ENCODE results near the gene TTC4. TPM values are rescaled to one million over a fixed set of nuclear protein-coding genes. Genes with fewer than 3 reads are reported as not detected.

The TTC4 gene
- polyA plus RNA-seq, 1 experiment = 20.5 TPM

- no peak for TF ChIP-seq CTCF (IDR thresholded peaks at IDR 0.05; ENCODE audit: insufficient read depth, low read depth, low read length)
- Histone ChIP-seq H3K36me3 (ENCODE audit: control insufficient read depth, insufficient read depth, low read length) (no peaks in the 10 kb centered on the region), H3K4me3 (ENCODE audit: low read depth, low read length) (no peak overlapping the region), H3K27me3 (ENCODE audit: control insufficient read depth, insufficient read depth, low read length) (no peaks in the 10 kb centered on the region; the same call in 1 of the 2 replicates)
- DNase-seq (ENCODE audit: low read depth) = no peak
- ChIA-PET CTCF (interaction anchor here (0.6 kb wide), 1 partner anchor 28 kb away, joined by 4 read pairs; no protein-coding TSS in a partner anchor), POLR2A (no interaction called here)
These were observed 34.9 kb downstream of the TTC4 start for GRCh38 chr1:54750596-54750995.

DNA sequence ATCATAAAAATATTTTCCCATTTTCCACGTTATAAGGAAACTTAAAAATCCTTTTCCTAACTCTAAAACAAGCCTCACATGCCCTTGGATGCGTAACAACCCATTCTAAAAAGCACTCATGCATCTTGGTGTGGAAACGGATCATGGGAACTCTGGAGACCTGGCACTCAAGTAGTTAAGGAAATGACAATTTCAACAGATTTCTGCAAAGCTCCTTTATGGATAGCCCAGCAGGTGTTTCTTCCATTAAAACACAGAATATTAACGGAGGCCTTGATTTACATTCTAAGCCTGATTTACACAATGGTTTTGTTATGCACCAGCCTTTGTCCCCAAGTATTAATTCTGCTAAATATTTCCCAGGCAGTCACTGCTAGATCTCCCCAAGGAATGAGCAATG lies 35.8 kb downstream of the TTC4 start:
- POLR2A ChIA-PET = no interaction called here
- H3K27me3 ChIP-seq (ENCODE audit: control insufficient read depth, insufficient read depth, low read length) = no peaks in the 10 kb centered on the region; the same call in 1 of the 2 replicates
- no peak for DNase-seq (ENCODE audit: low read depth)
- no peak for TF ChIP-seq CTCF (IDR thresholded peaks at IDR 0.05; ENCODE audit: insufficient read depth, low read depth, low read length)
- CTCF ChIA-PET = no interaction called here
- H3K36me3 ChIP-seq (ENCODE audit: control insufficient read depth, insufficient read depth, low read length) = no peaks in the 10 kb centered on the region
- H3K4me3 ChIP-seq (ENCODE audit: low read depth, low read length) = no peak overlapping the region

DNA sequence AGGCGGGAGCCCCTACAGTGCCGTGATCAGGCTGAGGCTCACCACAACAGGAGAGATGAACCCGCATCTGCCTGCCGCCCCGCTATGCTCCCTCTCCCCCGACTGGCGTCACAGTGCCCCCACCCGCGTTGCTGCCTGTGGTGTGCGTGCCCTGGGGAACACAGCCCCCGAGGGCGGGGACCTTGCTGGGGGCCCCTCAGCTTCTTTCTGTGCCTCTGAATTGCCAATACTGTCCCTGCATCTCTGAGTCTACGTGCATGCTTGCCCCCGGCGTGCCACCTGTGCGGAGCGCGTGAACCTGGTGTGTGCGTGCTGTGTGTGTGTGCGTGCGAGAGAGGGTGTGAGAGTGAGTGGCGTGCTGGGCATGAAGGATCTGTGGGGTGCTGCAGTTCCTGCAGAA lies 38.4 kb downstream of the TTC4 start:
- ChIA-PET POLR2A (no interaction called here), CTCF (no interaction called here)
- Histone ChIP-seq H3K4me3 (ENCODE audit: low read depth, low read length) (no peak overlapping the region), H3K27me3 (ENCODE audit: control insufficient read depth, insufficient read depth, low read length) (no peaks in the 10 kb centered on the region; the same call in 1 of the 2 replicates), H3K36me3 (ENCODE audit: control insufficient read depth, insufficient read depth, low read length) (peaks cover 8% of the 10 kb centered on the region)
- TF ChIP-seq CTCF (IDR thresholded peaks at IDR 0.05; ENCODE audit: insufficient read depth, low read depth, low read length) = no peak
- DNase-seq (ENCODE audit: low read depth) = no peak

DNA sequence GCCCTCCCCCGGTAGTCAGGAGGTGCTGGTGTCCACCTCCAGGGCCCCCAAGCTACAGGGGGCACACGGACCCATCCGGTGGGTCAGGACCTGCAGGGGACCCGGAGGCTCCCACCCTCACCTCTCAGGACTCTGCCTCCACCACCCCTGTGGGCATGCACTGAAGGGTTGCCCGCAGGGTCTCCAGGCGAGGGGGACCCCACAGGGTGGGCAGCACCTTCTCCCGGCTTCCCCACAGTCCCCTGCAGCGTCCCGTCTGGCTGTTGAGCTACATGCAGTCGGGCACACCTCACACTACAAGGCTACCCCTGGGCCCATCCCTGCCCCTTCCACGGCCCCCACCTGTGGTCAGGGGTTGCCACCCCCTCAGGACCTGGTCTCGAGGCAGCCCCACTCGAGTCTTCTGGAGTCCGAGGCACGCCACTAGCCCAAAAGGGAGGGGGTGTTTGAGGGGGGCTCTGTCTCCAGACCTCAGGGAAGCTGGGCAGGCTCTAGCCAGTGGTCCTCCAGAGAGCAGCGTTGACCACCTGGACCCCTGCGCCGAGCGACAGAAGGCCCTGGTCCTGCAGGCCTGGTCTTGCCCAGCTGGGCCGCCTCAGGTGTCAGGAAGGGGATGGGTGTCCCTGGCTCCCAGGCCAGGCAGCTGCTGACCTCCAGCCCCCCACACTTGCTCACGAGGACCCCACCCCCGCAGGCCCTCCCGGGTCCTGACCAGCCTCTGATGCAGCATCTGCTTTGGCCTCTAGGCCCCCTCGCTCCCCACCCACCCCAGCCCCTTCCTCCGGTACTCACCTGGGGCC lies 39.0 kb downstream of the TTC4 start:
- Histone ChIP-seq H3K27me3 (ENCODE audit: control insufficient read depth, insufficient read depth, low read length) (no peaks in the 10 kb centered on the region), H3K4me3 (ENCODE audit: low read depth, low read length) (no peak overlapping the region), H3K36me3 (ENCODE audit: control insufficient read depth, insufficient read depth, low read length) (peaks cover 8% of the 10 kb centered on the region)
- no peak for TF ChIP-seq CTCF (IDR thresholded peaks at IDR 0.05; ENCODE audit: insufficient read depth, low read depth, low read length)
- ChIA-PET POLR2A (no interaction called here), CTCF (no interaction called here)
- no peak for DNase-seq (ENCODE audit: low read depth)

- ChIA-PET POLR2A (no interaction called here), CTCF (interaction anchor here (0.6 kb wide), 1 partner anchor 51 kb away, joined by 3 read pairs; no protein-coding TSS in a partner anchor)
- peaks cover 8% of the 10 kb centered on the region for H3K36me3 ChIP-seq (ENCODE audit: control insufficient read depth, insufficient read depth, low read length)
- DNase-seq (ENCODE audit: low read depth) = no peak
- no peaks in the 10 kb centered on the region for H3K27me3 ChIP-seq (ENCODE audit: control insufficient read depth, insufficient read depth, low read length)
- H3K4me3 ChIP-seq (ENCODE audit: low read depth, low read length) = no peak overlapping the region
- no peak for TF ChIP-seq CTCF (IDR thresholded peaks at IDR 0.05; ENCODE audit: insufficient read depth, low read depth, low read length)
These were observed 42.2 kb downstream of the TTC4 start for GRCh38 chr1:54757833-54758232.
